A172 (cell line): ENCODE results near the gene ZSCAN1. TPM values are rescaled to one million over a fixed set of nuclear protein-coding genes. Genes with fewer than 3 reads are reported as not detected.

ENCODE experiments used
- DNase-seq: peaks from one replicate; pipeline ENCODE4 v3.0.0-alpha.2; 2015; ENCODE audit warnings: low spot score
- total RNA-seq: library from RNA; depleted of rRNA; stranded (reverse); fragments of >200 nt; shearing (Covaris generic); gene quantifications from 2 replicates; pipeline ENCODE4 v1.2.3, GENCODE V29; 2014

Gene ZSCAN1
- total RNA-seq, 1 experiment from 2014 or later, result not detected

- DNase-seq, result no peak
Measured at GRCh38 chr19:58040751-58041525, 7.1 kb downstream of the ZSCAN1 start.

- no peak for DNase-seq
Measured at GRCh38 chr19:58042495-58043340, 8.9 kb downstream of the ZSCAN1 start.

- no peak for DNase-seq
Measured at GRCh38 chr19:58044391-58044790, 10.6 kb downstream of the ZSCAN1 start.

GRCh38 chr19:58044886-58045285 lies 11.1 kb downstream of the ZSCAN1 start:
- DNase-seq, result no peak

- DNase-seq, result no peak
Measured at GRCh38 chr19:58045411-58046050, 11.7 kb downstream of the ZSCAN1 start.

- no peak for DNase-seq
Measured at GRCh38 chr19:58046856-58047255, 13.0 kb downstream of the ZSCAN1 start.

GRCh38 chr19:58047672-58048071 lies 13.8 kb downstream of the ZSCAN1 start:
- DNase-seq, result no peak

- no peak for DNase-seq
Measured at GRCh38 chr19:58052256-58052655, 18.4 kb downstream of the ZSCAN1 start.

GRCh38 chr19:58053480-58054156 lies 19.8 kb downstream of the ZSCAN1 start:
- no peak for DNase-seq

- DNase-seq, result no peak
Measured at GRCh38 chr19:58054901-58055874, 21.4 kb downstream of the ZSCAN1 start.

GRCh38 chr19:58056261-58056660 lies 22.4 kb downstream of the ZSCAN1 start:
- DNase-seq, result no peak

GRCh38 chr19:58056861-58057260 lies 23.0 kb downstream of the ZSCAN1 start:
- no peak for DNase-seq

GRCh38 chr19:58058467-58058866 lies 24.6 kb downstream of the ZSCAN1 start:
- no peak for DNase-seq

- DNase-seq, result no peak
Measured at GRCh38 chr19:58059003-58059670, 25.3 kb downstream of the ZSCAN1 start, which contains the start of gene ZNF135. TSS of gene ZNF135 (plus strand) at chr19:58059282. CDS start at chr19:58060003, 721 bp downstream.

GRCh38 chr19:58059671-58060078 lies 25.9 kb downstream of the ZSCAN1 start:
- DNase-seq, result no peak

GRCh38 chr19:58060231-58060630 lies 26.4 kb downstream of the ZSCAN1 start:
- no peak for DNase-seq

- DNase-seq, result no peak
Measured at GRCh38 chr19:58063712-58064111, 29.9 kb downstream of the ZSCAN1 start.

- no peak for DNase-seq
Measured at GRCh38 chr19:58067240-58067912, 33.6 kb downstream of the ZSCAN1 start.

GRCh38 chr19:58079792-58080191 lies 46.0 kb downstream of the ZSCAN1 start:
- no peak for DNase-seq
